Liver (tissue), 3 donors: Measurements from ENCODE around the gene BTN2A1.

Experiments used
- ATF3 ChIP-seq: IDR thresholded peaks from 2 replicates; pipeline ENCODE4 v1.6.1; 2016; ENCODE audit warnings: antibody characterized with exemption
- CTCF ChIP-seq: fragments of 150-350 bp; IDR thresholded peaks from 2 replicates; pipeline ENCODE4 v1.5.1; 2017; ENCODE audit warnings: improper control_type of control experiment, low read depth, low read length; ENCODE audit not compliant: missing input control
- EGR1 ChIP-seq, 2 donors: IDR thresholded peaks; 2 replicates each; pipeline ENCODE4 v1.6.1; 2016 to 2018; ENCODE audit warnings: antibody characterized with exemption in 2 of 2, low read depth in 2 of 2
- FOXA1 ChIP-seq: IDR thresholded peaks from 2 replicates; pipeline ENCODE4 v1.6.1; 2016; ENCODE audit warnings: antibody characterized with exemption
- JUND ChIP-seq, 2 donors: IDR thresholded peaks; 2 replicates each; pipeline ENCODE4 v1.6.1; 2016; ENCODE audit warnings: antibody characterized with exemption in 2 of 2
- MAX ChIP-seq: IDR thresholded peaks from 2 replicates; pipeline ENCODE4 v1.6.1; 2016; ENCODE audit warnings: antibody characterized with exemption
- RAD21 ChIP-seq, 2 donors: IDR thresholded peaks; 2 replicates each; pipeline ENCODE4 v1.6.1; 2016; ENCODE audit warnings: antibody characterized with exemption in 2 of 2, mild to moderate bottlenecking in 2 of 2
- REST ChIP-seq: IDR thresholded peaks from 2 replicates; pipeline ENCODE4 v1.6.1; 2016; ENCODE audit warnings: antibody characterized with exemption, mild to moderate bottlenecking
- RXRA ChIP-seq, 2 donors: IDR thresholded peaks; 2 replicates each; pipeline ENCODE4 v1.6.1; 2017 to 2018; ENCODE audit warnings: antibody characterized with exemption in 2 of 2, mild to moderate bottlenecking in 1 of 2
- SP1 ChIP-seq: IDR thresholded peaks from 2 replicates; pipeline ENCODE4 v1.6.1; 2018; ENCODE audit warnings: antibody characterized with exemption, mild to moderate bottlenecking
- YY1 ChIP-seq: IDR thresholded peaks from 2 replicates; pipeline ENCODE4 v1.6.1; 2016; ENCODE audit warnings: antibody characterized with exemption, mild to moderate bottlenecking
- ZBTB33 ChIP-seq: IDR thresholded peaks from 2 replicates; pipeline ENCODE4 v1.6.1; 2016; ENCODE audit warnings: antibody characterized with exemption
- donor health status: healthy.
- donor health status: healthy.

- TF ChIP-seq CTCF (no peak), YY1 (no peak), ATF3 (no peak), RXRA (IDR thresholded peaks at IDR 0.05) (no peak), REST (no peak), MAX (no peak), FOXA1 (no peak), RAD21 (IDR thresholded peaks at IDR 0.05) (no peak), ZBTB33 (no peak), JUND (IDR thresholded peaks at IDR 0.05) (no peak), EGR1 (IDR thresholded peaks at IDR 0.05; ENCODE audit: low read depth in 2 of 2) (no peak), SP1 (no peak)
Measured at GRCh38 chr6:26447257-26447656, 10.5 kb upstream of the BTN2A1 start.
